NCI-H187 (cell line): ENCODE results near the gene SETSIP.
"Not testable (repeated sequence)": the region's sequence is repeated elsewhere in the genome, so short reads cannot be mapped to it uniquely, and the experiment has no call there.

Experiments used
- DNase-seq, 2 experiments: peaks; one replicate each; lab custom pipeline; 2025; lab: John Stamatoyannopoulos, UW

The SETSIP gene

GRCh38 chr1:92045766-92046495 is 29.3 kb downstream of the SETSIP start:
- DNase-seq: no peak

- DNase-seq: no peak
Measured at GRCh38 chr1:92043621-92044020, 31.6 kb downstream of the SETSIP start.

GRCh38 chr1:92040971-92041370 is 34.2 kb downstream of the SETSIP start:
- DNase-seq: no peak

GRCh38 chr1:92038695-92039346 is 36.4 kb downstream of the SETSIP start:
- DNase-seq: no peak

GRCh38 chr1:92037400-92037799 is 37.8 kb downstream of the SETSIP start:
- no peak for DNase-seq

GRCh38 chr1:92031281-92032110 is 43.7 kb downstream of the SETSIP start:
- no peak for DNase-seq

GRCh38 chr1:92030656-92031107 is 44.5 kb downstream of the SETSIP start:
- no peak for DNase-seq

- DNase-seq: no peak
Measured at GRCh38 chr1:92029241-92029922, 45.8 kb downstream of the SETSIP start.

GRCh38 chr1:92026806-92027205 is 48.4 kb downstream of the SETSIP start:
- DNase-seq: no peak

GRCh38 chr1:92026042-92026441 is 49.2 kb downstream of the SETSIP start:
- DNase-seq: not testable (repeated sequence)
